Activated CD8-positive, alpha-beta T cell treated with anti-CD3 and anti-CD28 coated beads for 36 hours (primary cell): ENCODE measurements around the gene TMC3. TPM values are rescaled to one million over a fixed set of nuclear protein-coding genes. Genes with fewer than 3 reads are reported as not detected.

Experiments used
- ATAC-seq: fragments of 200-7000 bp; cut with Tn5 transposase; one replicate; pipeline ENCODE4 v1.10.0; 2021; ENCODE audit warnings: mild to moderate bottlenecking, moderate library complexity
- CTCF ChIA-PET: fragments of 350-600 bp; sonication (Branson Sonifier 250); formaldehyde crosslinking; loops from one replicate; lab custom pipeline; 2021; ENCODE audit warnings: antibody characterized with exemption; lab: Charles Lee
- POLR2A ChIA-PET: fragments of 350-600 bp; sonication (Branson Sonifier 250); formaldehyde crosslinking; loops from one replicate; lab custom pipeline; 2021; ENCODE audit warnings: antibody characterized with exemption; lab: Charles Lee
- DNase-seq: peaks from one replicate; pipeline ENCODE4 v3.0.0-alpha.2; 2020
- H3K27ac Mint-ChIP-seq: one replicate; pipeline ENCODE4 v1.8.0; 2021; ENCODE audit warnings: mild to moderate bottlenecking, mixed read lengths
- H3K27me3 Mint-ChIP-seq: one replicate; pipeline ENCODE4 v1.8.0; 2021; ENCODE audit warnings: mixed read lengths
- H3K36me3 Mint-ChIP-seq: one replicate; pipeline ENCODE4 v1.8.0; 2021; ENCODE audit warnings: low read depth, mixed read lengths
- H3K4me1 Mint-ChIP-seq: one replicate; pipeline ENCODE4 v1.8.0; 2021; ENCODE audit warnings: low read depth, mixed read lengths
- H3K4me3 Mint-ChIP-seq: one replicate; pipeline ENCODE4 v1.8.0; 2021; ENCODE audit warnings: mild to moderate bottlenecking, moderate library complexity, mixed read lengths
- H3K9me3 Mint-ChIP-seq: one replicate; pipeline ENCODE4 v1.8.0; 2021; ENCODE audit warnings: mixed read lengths
- CTCF ChIP-seq: fragments of 200-600 bp; IDR thresholded peaks from one replicate; pipeline ENCODE4 v1.8.0; 2022; ENCODE audit warnings: antibody characterized with exemption, mild to moderate bottlenecking
- intact Hi-C: fragments of 100-400 bp; cut with micrococcal nuclease; formaldehyde crosslinking; loops from one replicate; pipeline ENCODE4 v1.10.0; 2022
- total RNA-seq, 2 experiments: library from RNA; stranded (reverse); gene quantifications; one replicate each; pipeline ENCODE4 v1.2.3, GENCODE V29; 2021

Gene TMC3
- total RNA-seq, 2 experiments from 2014 or later = not detected

- ChIA-PET POLR2A (interaction anchor here (0.8 to 4.7 kb wide), 3 partner anchors 13 to 26 kb away, joined by 3 to 29 read pairs (median 29); no protein-coding TSS in a partner anchor), CTCF (interaction anchor here (1.1 to 2.9 kb wide), 3 partner anchors 23 to 56 kb away, joined by 3 to 13 read pairs (median 12); no protein-coding TSS in a partner anchor)
- peak overlapping the region; percentile 51 for H3K27ac Mint-ChIP-seq
- no peaks in the 10 kb centered on the region for H3K9me3 Mint-ChIP-seq
- ATAC-seq = no peak
- H3K36me3 Mint-ChIP-seq = peaks cover 16% of the 10 kb centered on the region
- DNase-seq = no peak
- intact Hi-C loops = loop anchor here (5.0 kb wide), 1 partner anchor 50 kb away; no protein-coding TSS in a partner anchor
- peaks cover 37% of the 10 kb centered on the region for H3K4me1 Mint-ChIP-seq
- H3K27me3 Mint-ChIP-seq = no peaks in the 10 kb centered on the region
- no peak for TF ChIP-seq CTCF
- peak overlapping the region; percentile 58 for H3K4me3 Mint-ChIP-seq
Measured at GRCh38 chr15:81322676-81323253, 51.2 kb downstream of the TMC3 start.

DNA sequence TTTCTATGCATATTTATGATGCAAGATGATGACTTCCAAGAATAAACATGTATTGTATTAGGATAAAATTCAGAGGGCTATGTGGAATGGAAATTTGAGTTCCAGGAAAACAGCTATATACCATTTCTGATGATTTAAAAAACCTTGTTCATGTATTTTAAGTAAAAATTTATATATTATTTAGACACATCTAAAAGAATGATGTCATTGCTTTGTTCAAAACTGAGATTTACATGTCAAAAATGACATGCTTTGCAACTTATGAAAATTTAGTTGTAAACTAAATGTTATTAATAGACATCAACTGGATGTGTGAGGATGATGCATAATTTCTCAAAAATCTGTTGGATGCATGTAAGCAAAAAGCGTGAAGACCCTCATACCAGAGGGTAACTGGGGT, 52.3 kb downstream of the TMC3 start:
- POLR2A ChIA-PET = interaction anchor here (0.8 to 4.7 kb wide), 3 partner anchors 12 to 25 kb away, joined by 3 to 29 read pairs (median 29); no protein-coding TSS in a partner anchor
- Mint-ChIP-seq H3K36me3 (peaks cover 17% of the 10 kb centered on the region), H3K27ac (no peak overlapping the region), H3K4me3 (no peak overlapping the region), H3K4me1 (peaks cover 30% of the 10 kb centered on the region), H3K9me3 (no peaks in the 10 kb centered on the region), H3K27me3 (no peaks in the 10 kb centered on the region)
- no peak for TF ChIP-seq CTCF
- intact Hi-C loops = loop anchor here (5.0 kb wide), 1 partner anchor 49 kb away; no protein-coding TSS in a partner anchor
- DNase-seq (no peak), ATAC-seq (no peak)
- CTCF ChIA-PET = interaction anchor here (0.7 to 2.9 kb wide), 4 partner anchors 30 to 55 kb away, joined by 3 to 13 read pairs (median 8); no protein-coding TSS in a partner anchor

DNA sequence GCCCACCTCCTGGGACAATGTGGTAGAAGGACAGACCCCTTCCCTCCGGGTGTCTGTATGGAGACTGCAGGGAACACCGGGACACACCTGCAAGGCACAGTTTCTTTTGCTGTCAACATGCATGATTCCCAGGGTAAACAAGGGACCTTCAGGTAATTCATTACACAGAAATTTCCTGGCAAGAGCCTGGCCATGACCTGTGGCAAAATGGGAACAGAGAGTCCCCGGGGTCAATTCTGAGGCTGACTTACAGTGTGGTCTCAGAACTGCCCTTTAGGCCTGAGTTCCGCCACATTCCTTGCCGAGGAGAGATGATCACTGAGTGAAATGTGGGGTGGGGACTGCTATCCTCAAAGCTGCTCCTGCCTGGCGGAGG, 56.4 kb downstream of the TMC3 start:
- no peak for ATAC-seq
- H3K4me1 Mint-ChIP-seq = peaks cover 44% of the 10 kb centered on the region
- intact Hi-C loops = loop anchor here (10.0 kb wide), 1 partner anchor 1353 kb away; no protein-coding TSS in a partner anchor
- no peaks in the 10 kb centered on the region for H3K27me3 Mint-ChIP-seq
- H3K27ac Mint-ChIP-seq = no peak overlapping the region
- DNase-seq = no peak
- ChIA-PET CTCF (interaction anchor here (1.0 kb wide), 1 partner anchor 9 kb away, joined by 3 read pairs; no protein-coding TSS in a partner anchor), POLR2A (no interaction called here)
- H3K36me3 Mint-ChIP-seq = peaks cover 46% of the 10 kb centered on the region
- no peaks in the 10 kb centered on the region for H3K9me3 Mint-ChIP-seq
- no peak overlapping the region for H3K4me3 Mint-ChIP-seq
- TF ChIP-seq CTCF = no peak

DNA sequence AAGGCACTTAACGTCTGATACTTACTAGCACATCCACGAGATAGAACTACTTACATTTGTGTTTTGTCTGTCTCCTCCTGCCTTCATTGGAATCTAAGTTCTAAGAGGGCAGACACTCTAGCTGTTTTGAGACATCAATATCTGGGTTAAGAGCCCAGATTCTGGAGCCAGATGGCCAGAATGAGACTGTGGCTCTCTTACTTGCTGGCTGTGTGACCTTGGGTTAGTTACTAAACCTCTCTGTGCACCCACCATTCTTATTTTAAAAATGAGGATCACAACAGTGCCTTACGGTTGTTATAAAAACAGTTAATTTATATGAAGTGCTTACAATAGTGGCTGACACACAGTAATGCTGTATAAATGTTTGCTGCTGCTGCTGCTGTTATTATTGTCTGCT, 57.7 kb downstream of the TMC3 start:
- Mint-ChIP-seq H3K27ac (peak overlapping the region; percentile 62), H3K4me1 (peaks cover 49% of the 10 kb centered on the region), H3K4me3 (no peak overlapping the region), H3K9me3 (no peaks in the 10 kb centered on the region), H3K27me3 (no peaks in the 10 kb centered on the region), H3K36me3 (peaks cover 54% of the 10 kb centered on the region)
- no peak for TF ChIP-seq CTCF
- intact Hi-C loops = loop anchor here (10.0 kb wide), 1 partner anchor 1351 kb away; no protein-coding TSS in a partner anchor
- DNase-seq = no peak
- ChIA-PET POLR2A (no interaction called here), CTCF (no interaction called here)
- no peak for ATAC-seq
